SK-N-SH treated with all-trans-retinoic acid at 6 μM for 48 hours (cell line): Measurements from ENCODE around the gene UTS2B.

Source experiments
- ATAC-seq: fragments of 200-7000 bp; cut with Tn5 transposase; 3 replicates; pipeline ENCODE4 v1.9.1; 2020; ENCODE audit warnings: mild to moderate bottlenecking, moderate library complexity
- ARNTL ChIP-seq: fragments of 450-650 bp; formaldehyde crosslinking; IDR thresholded peaks from 2 replicates; pipeline ENCODE4 v1.5.0; 2020; ENCODE audit warnings: low read depth, mild to moderate bottlenecking, moderate library complexity, borderline replicate concordance
- BACH2 ChIP-seq: fragments of 250-450 bp; sonication (Bioruptor Pico); IDR thresholded peaks from 2 replicates; pipeline ENCODE4 v1.9.0; 2021; ENCODE audit warnings: mild to moderate bottlenecking, borderline replicate concordance
- CSDC2 ChIP-seq: fragments of 250-450 bp; sonication (Bioruptor Pico); IDR thresholded peaks from 2 replicates; pipeline ENCODE4 v1.5.0; 2020; ENCODE audit warnings: mild to moderate bottlenecking, moderate library complexity
- ESRRG ChIP-seq: fragments of 250-450 bp; sonication (Bioruptor Pico); IDR thresholded peaks from 2 replicates; pipeline ENCODE4 v1.6.1; 2021; ENCODE audit warnings: mild to moderate bottlenecking
- GLIS3 ChIP-seq: fragments of 250-450 bp; sonication (Bioruptor Pico); IDR thresholded peaks from 2 replicates; pipeline ENCODE4 v1.5.0; 2020; ENCODE audit warnings: mild to moderate bottlenecking, moderate library complexity
- ISL1 ChIP-seq: fragments of 250-450 bp; sonication (Bioruptor Pico); IDR thresholded peaks from 2 replicates; pipeline ENCODE4 v2.1.2; 2022; ENCODE audit warnings: mild to moderate bottlenecking, moderate library complexity
- OSR1 ChIP-seq: fragments of 250-450 bp; sonication (Bioruptor Pico); IDR thresholded peaks from 2 replicates; pipeline ENCODE4 v1.8.0; 2022; ENCODE audit warnings: moderate library complexity, mild to moderate bottlenecking, inconsistent platforms
- PPARA ChIP-seq: fragments of 250-450 bp; sonication (Bioruptor Pico); IDR thresholded peaks from 2 replicates; pipeline ENCODE4 v1.5.0; 2020; ENCODE audit warnings: mild to moderate bottlenecking, borderline replicate concordance
- RARB ChIP-seq: fragments of 250-450 bp; sonication (Bioruptor Pico); IDR thresholded peaks from 2 replicates; pipeline ENCODE4 v1.8.0; 2021; ENCODE audit warnings: mild to moderate bottlenecking, moderate library complexity
- SNAI2 ChIP-seq: fragments of 250-450 bp; sonication (Bioruptor Pico); IDR thresholded peaks from 2 replicates; pipeline ENCODE4 v1.5.0; 2020; ENCODE audit warnings: mild to moderate bottlenecking, moderate library complexity
- TOX ChIP-seq: fragments of 250-450 bp; sonication (Bioruptor Pico); IDR thresholded peaks from 2 replicates; pipeline ENCODE4 v1.8.0; 2021; ENCODE audit warnings: mild to moderate bottlenecking, moderate library complexity, borderline replicate concordance
- ZC3H10 ChIP-seq: fragments of 250-450 bp; sonication (Bioruptor Pico); IDR thresholded peaks from 2 replicates; pipeline ENCODE4 v1.5.1; 2021; ENCODE audit warnings: mild to moderate bottlenecking, moderate library complexity
- ZFP3 ChIP-seq: fragments of 250-450 bp; sonication (Bioruptor Pico); IDR thresholded peaks from 2 replicates; pipeline ENCODE4 v1.5.0; 2020; ENCODE audit warnings: mild to moderate bottlenecking, moderate library complexity
- ZFP30 ChIP-seq: fragments of 450-650 bp; formaldehyde crosslinking; IDR thresholded peaks from 2 replicates; pipeline ENCODE4 v1.5.0; 2022; ENCODE audit warnings: mild to moderate bottlenecking, moderate library complexity
- ZNF565 ChIP-seq: fragments of 450-650 bp; formaldehyde crosslinking; conservative IDR thresholded peaks from 2 replicates; pipeline ENCODE4 v1.5.0; 2020; ENCODE audit warnings: low read depth, mild to moderate bottlenecking, moderate library complexity
- ZNF70 ChIP-seq: fragments of 450-650 bp; formaldehyde crosslinking; IDR thresholded peaks from 2 replicates; pipeline ENCODE4 v1.5.0; 2020; ENCODE audit warnings: mild to moderate bottlenecking, moderate library complexity
- ZNF8 ChIP-seq: fragments of 450-650 bp; formaldehyde crosslinking; IDR thresholded peaks from 2 replicates; pipeline ENCODE4 v1.5.0; 2020; ENCODE audit warnings: mild to moderate bottlenecking, moderate library complexity
- TF ChIP-seq, protein P1 (sequence below): fragments of 250-450 bp; sonication (Bioruptor Pico); IDR thresholded peaks from 2 replicates; pipeline ENCODE4 v1.5.1; 2020; ENCODE audit warnings: low read depth, mild to moderate bottlenecking, moderate library complexity
- TF ChIP-seq, protein P2 (sequence below): fragments of 250-450 bp; sonication (Bioruptor Pico); IDR thresholded peaks from 2 replicates; pipeline ENCODE4 v1.5.1; 2021; ENCODE audit warnings: mild to moderate bottlenecking, moderate library complexity
- TF ChIP-seq, protein P3 (sequence below): fragments of 250-450 bp; sonication (Bioruptor Pico); IDR thresholded peaks from 2 replicates; pipeline ENCODE4 v1.8.0; 2021; ENCODE audit warnings: low read depth, mild to moderate bottlenecking, moderate library complexity, borderline replicate concordance
- TF ChIP-seq, protein P4 (sequence below): fragments of 250-450 bp; sonication (Bioruptor Pico); IDR thresholded peaks from 2 replicates; pipeline ENCODE4 v1.8.0; 2020; ENCODE audit warnings: mild to moderate bottlenecking, moderate library complexity, borderline replicate concordance
- TF ChIP-seq, protein P5 (sequence below): fragments of 250-450 bp; sonication (Bioruptor Pico); IDR thresholded peaks from 2 replicates; pipeline ENCODE4 v1.5.0; 2020; ENCODE audit warnings: mild to moderate bottlenecking, moderate library complexity

UTS2B gene

DNA sequence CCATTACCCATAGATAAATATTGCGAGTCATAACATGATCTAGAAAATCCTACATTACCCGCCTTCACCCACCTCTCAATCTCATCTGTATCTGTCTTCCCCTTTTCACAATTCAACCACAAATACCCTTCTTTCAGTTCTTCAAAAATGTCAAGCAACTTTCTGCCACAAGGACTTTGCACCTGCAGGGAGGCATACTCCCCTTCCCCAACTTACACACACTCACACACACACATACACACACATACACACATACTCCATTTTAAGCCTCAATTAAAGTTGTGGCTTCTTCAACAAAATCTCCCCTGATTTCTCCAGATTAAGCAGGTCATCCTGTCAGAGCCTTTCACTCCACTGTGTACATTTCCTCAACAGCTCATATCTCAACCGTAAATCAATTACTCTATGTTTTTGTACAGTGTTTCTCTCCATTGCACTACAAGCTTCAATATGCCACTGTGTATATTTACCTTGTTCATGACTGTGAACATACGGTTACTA, 34.2 kb downstream of the UTS2B start:
- TF ChIP-seq PPARA (CRISPR knock-in tag) = no peak
- TF ChIP-seq, protein P1, sequence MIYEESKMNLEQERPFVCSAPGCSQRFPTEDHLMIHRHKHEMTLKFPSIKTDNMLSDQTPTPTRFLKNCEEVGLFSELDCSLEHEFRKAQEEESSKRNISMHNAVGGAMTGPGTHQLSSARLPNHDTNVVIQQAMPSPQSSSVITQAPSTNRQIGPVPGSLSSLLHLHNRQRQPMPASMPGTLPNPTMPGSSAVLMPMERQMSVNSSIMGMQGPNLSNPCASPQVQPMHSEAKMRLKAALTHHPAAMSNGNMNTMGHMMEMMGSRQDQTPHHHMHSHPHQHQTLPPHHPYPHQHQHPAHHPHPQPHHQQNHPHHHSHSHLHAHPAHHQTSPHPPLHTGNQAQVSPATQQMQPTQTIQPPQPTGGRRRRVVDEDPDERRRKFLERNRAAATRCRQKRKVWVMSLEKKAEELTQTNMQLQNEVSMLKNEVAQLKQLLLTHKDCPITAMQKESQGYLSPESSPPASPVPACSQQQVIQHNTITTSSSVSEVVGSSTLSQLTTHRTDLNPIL = no peak
- no peak for TF ChIP-seq TOX (CRISPR knock-in tag)
- no peak for TF ChIP-seq ESRRG (CRISPR knock-in tag)
- no peak for TF ChIP-seq ZNF70
- TF ChIP-seq BACH2 (CRISPR knock-in tag) = no peak
- no peak for TF ChIP-seq GLIS3 (CRISPR knock-in tag)
- TF ChIP-seq ARNTL (CRISPR knock-in tag) = no peak
- TF ChIP-seq OSR1 = no peak
- TF ChIP-seq, protein P2, sequence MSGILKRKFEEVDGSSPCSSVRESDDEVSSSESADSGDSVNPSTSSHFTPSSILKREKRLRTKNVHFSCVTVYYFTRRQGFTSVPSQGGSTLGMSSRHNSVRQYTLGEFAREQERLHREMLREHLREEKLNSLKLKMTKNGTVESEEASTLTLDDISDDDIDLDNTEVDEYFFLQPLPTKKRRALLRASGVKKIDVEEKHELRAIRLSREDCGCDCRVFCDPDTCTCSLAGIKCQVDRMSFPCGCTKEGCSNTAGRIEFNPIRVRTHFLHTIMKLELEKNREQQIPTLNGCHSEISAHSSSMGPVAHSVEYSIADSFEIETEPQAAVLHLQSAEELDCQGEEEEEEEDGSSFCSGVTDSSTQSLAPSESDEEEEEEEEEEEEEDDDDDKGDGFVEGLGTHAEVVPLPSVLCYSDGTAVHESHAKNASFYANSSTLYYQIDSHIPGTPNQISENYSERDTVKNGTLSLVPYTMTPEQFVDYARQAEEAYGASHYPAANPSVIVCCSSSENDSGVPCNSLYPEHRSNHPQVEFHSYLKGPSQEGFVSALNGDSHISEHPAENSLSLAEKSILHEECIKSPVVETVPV (CRISPR knock-in tag) = no peak
- TF ChIP-seq ISL1 (CRISPR knock-in tag) = no peak
- no peak for TF ChIP-seq RARB
- TF ChIP-seq CSDC2 (CRISPR knock-in tag) = no peak
- no peak for TF ChIP-seq ZNF8 (CRISPR knock-in tag)
- TF ChIP-seq SNAI2 = no peak
- TF ChIP-seq, protein P3, sequence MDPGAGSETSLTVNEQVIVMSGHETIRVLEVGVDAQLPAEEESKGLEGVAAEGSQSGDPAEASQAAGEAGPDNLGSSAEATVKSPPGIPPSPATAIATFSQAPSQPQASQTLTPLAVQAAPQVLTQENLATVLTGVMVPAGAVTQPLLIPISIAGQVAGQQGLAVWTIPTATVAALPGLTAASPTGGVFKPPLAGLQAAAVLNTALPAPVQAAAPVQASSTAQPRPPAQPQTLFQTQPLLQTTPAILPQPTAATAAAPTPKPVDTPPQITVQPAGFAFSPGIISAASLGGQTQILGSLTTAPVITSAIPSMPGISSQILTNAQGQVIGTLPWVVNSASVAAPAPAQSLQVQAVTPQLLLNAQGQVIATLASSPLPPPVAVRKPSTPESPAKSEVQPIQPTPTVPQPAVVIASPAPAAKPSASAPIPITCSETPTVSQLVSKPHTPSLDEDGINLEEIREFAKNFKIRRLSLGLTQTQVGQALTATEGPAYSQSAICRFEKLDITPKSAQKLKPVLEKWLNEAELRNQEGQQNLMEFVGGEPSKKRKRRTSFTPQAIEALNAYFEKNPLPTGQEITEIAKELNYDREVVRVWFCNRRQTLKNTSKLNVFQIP (CRISPR knock-in tag) = no peak
- ATAC-seq = no peak

DNA sequence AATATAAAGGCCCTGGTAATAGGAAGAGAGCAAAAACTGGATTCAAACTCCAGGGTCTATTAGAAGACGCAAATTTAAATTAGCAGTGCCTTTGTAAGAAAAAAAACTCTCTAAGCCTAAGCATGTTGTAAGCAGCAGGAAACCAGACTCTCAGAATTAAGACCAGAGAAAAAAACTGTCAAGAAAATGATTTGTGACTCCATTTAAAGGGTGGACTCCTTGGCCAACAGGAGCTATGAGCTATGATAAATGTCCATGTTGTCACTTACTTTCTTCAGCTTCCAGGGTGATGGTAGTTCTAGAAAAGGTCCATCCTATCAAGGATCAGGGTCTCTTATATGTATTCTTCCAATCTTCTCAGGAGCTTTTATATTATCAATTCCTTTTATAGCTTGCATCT, 36.0 kb downstream of the UTS2B start:
- no peak for TF ChIP-seq ZC3H10 (CRISPR knock-in tag)
- TF ChIP-seq ISL1 (CRISPR knock-in tag) = no peak
- no peak for TF ChIP-seq ZFP30 (CRISPR knock-in tag)
- no peak for TF ChIP-seq ZFP3 (CRISPR knock-in tag)
- TF ChIP-seq ZNF565 (CRISPR knock-in tag) = no peak
- no peak for TF ChIP-seq BACH2 (CRISPR knock-in tag)
- TF ChIP-seq, protein P4, sequence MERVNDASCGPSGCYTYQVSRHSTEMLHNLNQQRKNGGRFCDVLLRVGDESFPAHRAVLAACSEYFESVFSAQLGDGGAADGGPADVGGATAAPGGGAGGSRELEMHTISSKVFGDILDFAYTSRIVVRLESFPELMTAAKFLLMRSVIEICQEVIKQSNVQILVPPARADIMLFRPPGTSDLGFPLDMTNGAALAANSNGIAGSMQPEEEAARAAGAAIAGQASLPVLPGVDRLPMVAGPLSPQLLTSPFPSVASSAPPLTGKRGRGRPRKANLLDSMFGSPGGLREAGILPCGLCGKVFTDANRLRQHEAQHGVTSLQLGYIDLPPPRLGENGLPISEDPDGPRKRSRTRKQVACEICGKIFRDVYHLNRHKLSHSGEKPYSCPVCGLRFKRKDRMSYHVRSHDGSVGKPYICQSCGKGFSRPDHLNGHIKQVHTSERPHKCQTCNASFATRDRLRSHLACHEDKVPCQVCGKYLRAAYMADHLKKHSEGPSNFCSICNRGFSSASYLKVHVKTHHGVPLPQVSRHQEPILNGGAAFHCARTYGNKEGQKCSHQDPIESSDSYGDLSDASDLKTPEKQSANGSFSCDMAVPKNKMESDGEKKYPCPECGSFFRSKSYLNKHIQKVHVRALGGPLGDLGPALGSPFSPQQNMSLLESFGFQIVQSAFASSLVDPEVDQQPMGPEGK = no peak
- no peak for TF ChIP-seq ZNF8 (CRISPR knock-in tag)
- no peak for TF ChIP-seq ESRRG (CRISPR knock-in tag)
- no peak for TF ChIP-seq GLIS3 (CRISPR knock-in tag)
- TF ChIP-seq, protein P5, sequence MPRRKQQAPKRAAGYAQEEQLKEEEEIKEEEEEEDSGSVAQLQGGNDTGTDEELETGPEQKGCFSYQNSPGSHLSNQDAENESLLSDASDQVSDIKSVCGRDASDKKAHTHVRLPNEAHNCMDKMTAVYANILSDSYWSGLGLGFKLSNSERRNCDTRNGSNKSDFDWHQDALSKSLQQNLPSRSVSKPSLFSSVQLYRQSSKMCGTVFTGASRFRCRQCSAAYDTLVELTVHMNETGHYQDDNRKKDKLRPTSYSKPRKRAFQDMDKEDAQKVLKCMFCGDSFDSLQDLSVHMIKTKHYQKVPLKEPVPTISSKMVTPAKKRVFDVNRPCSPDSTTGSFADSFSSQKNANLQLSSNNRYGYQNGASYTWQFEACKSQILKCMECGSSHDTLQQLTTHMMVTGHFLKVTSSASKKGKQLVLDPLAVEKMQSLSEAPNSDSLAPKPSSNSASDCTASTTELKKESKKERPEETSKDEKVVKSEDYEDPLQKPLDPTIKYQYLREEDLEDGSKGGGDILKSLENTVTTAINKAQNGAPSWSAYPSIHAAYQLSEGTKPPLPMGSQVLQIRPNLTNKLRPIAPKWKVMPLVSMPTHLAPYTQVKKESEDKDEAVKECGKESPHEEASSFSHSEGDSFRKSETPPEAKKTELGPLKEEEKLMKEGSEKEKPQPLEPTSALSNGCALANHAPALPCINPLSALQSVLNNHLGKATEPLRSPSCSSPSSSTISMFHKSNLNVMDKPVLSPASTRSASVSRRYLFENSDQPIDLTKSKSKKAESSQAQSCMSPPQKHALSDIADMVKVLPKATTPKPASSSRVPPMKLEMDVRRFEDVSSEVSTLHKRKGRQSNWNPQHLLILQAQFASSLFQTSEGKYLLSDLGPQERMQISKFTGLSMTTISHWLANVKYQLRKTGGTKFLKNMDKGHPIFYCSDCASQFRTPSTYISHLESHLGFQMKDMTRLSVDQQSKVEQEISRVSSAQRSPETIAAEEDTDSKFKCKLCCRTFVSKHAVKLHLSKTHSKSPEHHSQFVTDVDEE = no peak
- TF ChIP-seq, all 23 proteins: peak for 0
- no peak for ATAC-seq
